Astrocyte of the spinal cord (primary cell): ENCODE results near the gene HMCN1.
"Not testable (repeated sequence)": the region's sequence is repeated elsewhere in the genome, so short reads cannot be mapped to it uniquely, and the experiment has no call there.

Experiments
- DNase-seq: peaks from one replicate; pipeline ENCODE4 v3.0.0; 2011; ENCODE audit warnings: low read depth, low spot score
- H3K4me3 ChIP-seq: 2 replicates; pipeline ENCODE4 v1.5.1; 2011; ENCODE audit warnings: low read depth, mild to moderate bottlenecking, low read length, moderate library complexity
- in situ Hi-C: cut with HindIII; loops from 2 replicates; pipeline ENCODE4 v1.10.0; 2017; ENCODE audit warnings: low sequenced_read_pairs
- TF ChIP-seq, protein P1 (sequence below): IDR thresholded peaks from 2 replicates; pipeline ENCODE4 v1.5.1; 2012; ENCODE audit warnings: low read depth, mild to moderate bottlenecking, low read length, inconsistent platforms

HMCN1 gene

DNA sequence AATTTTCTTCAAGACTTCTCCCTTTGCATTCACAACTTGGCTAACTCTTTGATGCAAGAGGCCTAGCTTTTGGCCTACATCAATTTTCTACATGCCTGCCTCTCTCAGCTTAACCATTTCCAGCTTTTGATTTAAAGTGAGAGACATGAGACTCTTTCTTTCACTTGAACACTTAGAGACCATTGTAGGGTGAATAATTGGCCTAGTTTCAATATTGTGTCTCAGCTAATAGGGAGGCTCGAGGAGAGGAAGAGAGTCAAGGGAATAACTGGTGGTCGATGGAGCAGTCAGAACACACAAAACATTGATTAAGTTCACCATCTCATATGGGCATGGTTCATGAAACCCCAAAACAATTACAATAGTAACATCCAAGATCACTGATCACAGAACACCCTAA, 415.4 kb downstream of the HMCN1 start:
- no peak overlapping the region for H3K4me3 ChIP-seq
- in situ Hi-C loops: no loop called here
- DNase-seq: no peak
- TF ChIP-seq, protein P1, sequence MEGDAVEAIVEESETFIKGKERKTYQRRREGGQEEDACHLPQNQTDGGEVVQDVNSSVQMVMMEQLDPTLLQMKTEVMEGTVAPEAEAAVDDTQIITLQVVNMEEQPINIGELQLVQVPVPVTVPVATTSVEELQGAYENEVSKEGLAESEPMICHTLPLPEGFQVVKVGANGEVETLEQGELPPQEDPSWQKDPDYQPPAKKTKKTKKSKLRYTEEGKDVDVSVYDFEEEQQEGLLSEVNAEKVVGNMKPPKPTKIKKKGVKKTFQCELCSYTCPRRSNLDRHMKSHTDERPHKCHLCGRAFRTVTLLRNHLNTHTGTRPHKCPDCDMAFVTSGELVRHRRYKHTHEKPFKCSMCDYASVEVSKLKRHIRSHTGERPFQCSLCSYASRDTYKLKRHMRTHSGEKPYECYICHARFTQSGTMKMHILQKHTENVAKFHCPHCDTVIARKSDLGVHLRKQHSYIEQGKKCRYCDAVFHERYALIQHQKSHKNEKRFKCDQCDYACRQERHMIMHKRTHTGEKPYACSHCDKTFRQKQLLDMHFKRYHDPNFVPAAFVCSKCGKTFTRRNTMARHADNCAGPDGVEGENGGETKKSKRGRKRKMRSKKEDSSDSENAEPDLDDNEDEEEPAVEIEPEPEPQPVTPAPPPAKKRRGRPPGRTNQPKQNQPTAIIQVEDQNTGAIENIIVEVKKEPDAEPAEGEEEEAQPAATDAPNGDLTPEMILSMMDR: no peak

DNA sequence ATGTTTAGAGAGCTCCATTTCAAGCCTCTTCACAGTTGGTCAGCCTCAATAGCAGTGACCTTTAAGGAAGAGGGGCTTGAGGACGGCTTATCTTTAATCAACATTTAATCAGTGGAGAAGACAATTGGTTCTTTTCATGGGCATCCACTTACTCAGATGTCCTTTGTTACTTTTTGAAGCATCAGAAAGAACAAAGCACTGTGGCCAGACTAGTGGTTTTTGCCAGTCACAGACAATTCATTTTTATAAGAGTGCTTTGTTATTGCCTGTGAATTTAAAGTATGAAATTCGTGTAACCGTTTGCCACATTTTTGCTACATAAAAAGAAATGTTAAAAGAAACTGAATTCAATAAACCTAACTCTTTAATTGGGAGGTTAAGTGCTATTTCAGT, 418.0 kb downstream of the HMCN1 start:
- H3K4me3 ChIP-seq: no peak overlapping the region
- in situ Hi-C loops: no loop called here
- TF ChIP-seq, protein P1: no peak
- DNase-seq: no peak

DNA sequence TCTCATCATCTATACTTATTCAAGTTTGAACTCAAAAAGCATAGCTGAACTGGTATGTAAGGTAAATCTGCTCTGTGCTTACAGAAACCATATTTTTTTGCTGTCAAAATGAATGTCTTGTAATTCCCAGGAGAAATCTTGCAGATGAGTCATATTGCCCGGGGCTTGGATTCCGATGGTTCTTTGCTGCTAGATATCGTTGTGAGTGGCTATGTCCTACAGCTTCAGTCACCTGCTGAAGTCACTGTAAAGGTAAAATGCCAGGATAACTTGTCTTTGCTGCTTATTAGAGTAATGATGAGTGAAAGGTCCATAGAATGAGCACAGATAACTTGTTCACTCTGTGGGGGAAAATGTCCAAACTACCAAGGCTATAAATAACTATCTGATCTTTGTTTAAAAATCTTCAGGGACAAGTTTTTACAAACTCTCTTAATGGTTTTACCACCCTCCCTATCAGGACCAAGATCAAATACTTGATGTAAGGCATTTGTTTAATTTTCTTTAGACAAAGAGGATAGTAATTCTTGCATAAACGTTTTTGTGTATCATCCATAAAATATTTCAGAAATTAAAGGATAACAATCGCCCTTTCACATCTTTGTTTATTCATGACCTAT, 418.5 kb downstream of the HMCN1 start:
- DNase-seq: peak; percentile 78
- H3K4me3 ChIP-seq: no peak overlapping the region
- in situ Hi-C loops: no loop called here
- TF ChIP-seq, protein P1: no peak

DNA sequence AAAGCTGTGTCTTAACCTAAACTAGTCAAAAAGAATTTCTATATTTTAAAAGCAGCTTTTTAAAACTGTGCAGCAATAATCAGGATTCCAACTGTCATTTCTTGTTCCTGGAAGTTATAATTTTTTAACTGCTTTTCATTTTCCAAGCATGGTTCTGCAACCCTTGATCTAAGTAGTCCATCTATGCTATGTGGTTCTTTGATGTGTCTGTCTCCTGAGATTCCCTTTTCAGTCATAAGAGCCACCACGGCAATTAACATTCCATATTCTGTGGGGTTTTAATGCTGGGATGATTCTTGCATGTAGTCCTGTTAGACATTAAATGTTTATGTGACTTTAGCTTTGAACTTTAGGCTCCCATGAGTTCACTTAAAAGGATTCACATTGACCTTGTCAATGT, 420.5 kb downstream of the HMCN1 start:
- TF ChIP-seq, protein P1: no peak
- in situ Hi-C loops: no loop called here
- no peak for DNase-seq
- no peak overlapping the region for H3K4me3 ChIP-seq

DNA sequence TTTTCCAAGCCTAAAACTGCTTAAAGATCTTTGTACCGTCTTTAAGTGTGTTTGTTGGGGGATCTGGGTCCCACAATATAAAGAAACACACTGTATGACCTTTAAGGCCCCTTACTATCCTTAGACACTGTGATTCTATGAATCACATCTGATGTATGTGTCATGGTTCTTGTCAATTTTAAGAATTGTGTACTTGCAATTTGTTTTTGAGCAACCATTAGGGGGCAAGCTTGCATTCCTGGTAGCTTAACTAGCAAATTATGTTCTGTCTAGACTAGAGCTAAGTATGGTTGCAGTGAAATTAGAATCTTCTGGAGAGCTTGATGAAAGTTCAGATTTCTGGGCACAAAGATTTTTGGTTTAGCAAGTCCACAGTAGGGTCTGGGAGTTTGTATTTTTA, 421.4 kb downstream of the HMCN1 start:
- in situ Hi-C loops: no loop called here
- peak; percentile 82 for DNase-seq
- TF ChIP-seq, protein P1: peak; percentile 67
- no peak overlapping the region for H3K4me3 ChIP-seq

DNA sequence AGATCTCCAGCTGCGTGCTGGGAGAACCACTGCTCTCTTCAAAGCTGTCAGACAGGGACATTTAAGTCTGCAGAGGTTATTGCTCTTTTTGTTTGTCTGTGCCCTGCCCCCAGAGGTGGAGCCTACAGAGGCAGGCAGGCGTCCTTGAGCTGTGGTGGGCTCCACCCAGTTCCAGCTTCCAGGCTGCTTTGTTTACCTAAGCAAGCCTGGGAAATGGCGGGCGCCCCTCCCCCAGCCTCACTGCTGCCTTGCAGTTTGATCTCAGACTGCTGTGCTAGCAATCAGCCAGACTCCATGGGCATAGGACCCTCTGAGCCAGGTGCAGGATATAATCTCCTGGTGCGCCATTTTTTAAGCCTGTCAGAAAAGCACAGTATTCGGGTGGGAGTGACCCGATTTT, 428.7 kb downstream of the HMCN1 start:
- DNase-seq, H3K4me3 ChIP-seq, in situ Hi-C loops: not testable (repeated sequence)

DNA sequence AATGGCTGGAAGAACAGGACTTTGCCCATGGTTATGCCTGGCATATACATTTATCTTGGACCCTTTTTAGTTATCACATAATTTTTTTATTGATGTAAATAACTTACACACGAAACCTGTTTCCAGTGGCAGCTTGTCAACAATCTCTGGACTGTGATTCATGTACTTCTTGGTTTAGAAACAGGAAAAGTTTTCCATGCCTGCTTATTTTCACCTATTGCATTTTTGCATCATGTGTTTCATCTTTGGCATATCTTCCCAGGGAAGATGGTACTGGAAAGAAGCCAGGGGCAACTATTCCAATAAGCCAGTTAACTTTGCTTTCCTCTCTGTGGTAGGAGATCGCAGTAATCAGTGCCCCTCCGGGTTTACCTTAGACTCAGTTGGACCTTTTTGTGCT, 430.6 kb downstream of the HMCN1 start:
- no peak overlapping the region for H3K4me3 ChIP-seq
- DNase-seq: no peak
- TF ChIP-seq, protein P1: no peak
- in situ Hi-C loops: no loop called here
